Pancreas (tissue), 10 donors: ENCODE measurements around the gene TMEM255B. TPM values are rescaled to one million over a fixed set of nuclear protein-coding genes. Genes with fewer than 3 reads are reported as not detected.
"Not testable (repeated sequence)": the region's sequence is repeated elsewhere in the genome, so short reads cannot be mapped to it uniquely, and the experiment has no call there.

Experiments
- ATAC-seq, 4 donors: fragments of 200-7000 bp; cut with Tn5 transposase; one replicate each; pipeline versions ENCODE4 v1.8.0 to v1.9.1; 2020; ENCODE audit warnings: mild to moderate bottlenecking in 4 of 4, moderate library complexity in 4 of 4
- DNase-seq, 6 donors: peaks; one replicate each; pipeline ENCODE4 v3.0.0-alpha.2; 2020
- FAIRE-seq: peaks from 2 replicates; lab custom pipeline; 2012; peaks lifted over from hg19 to GRCh38; lab: Jason Lieb, UNC
- H3K27ac ChIP-seq, 4 donors: fragments of 200-600 bp; sonication (generic); 1 replicate in 3 of 4; 2 replicates in 1 of 4; pipeline versions ENCODE4 v1.5.0 to v1.8.0; 2020
- H3K27me3 ChIP-seq, 4 donors: fragments of 200-600 bp; one replicate each; pipeline ENCODE4 v1.8.0; 2021
- H3K36me3 ChIP-seq, 3 donors: fragments of 200-600 bp; sonication (generic) in 1 of 3; one replicate each; pipeline versions ENCODE4 v1.5.0 to v1.8.0; 2020 to 2021
- H3K4me1 ChIP-seq, 3 donors: fragments of 200-600 bp; one replicate each; pipeline ENCODE4 v1.8.0; 2021
- H3K4me3 ChIP-seq, 4 donors: fragments of 200-600 bp; sonication (generic) in 2 of 4; one replicate each; pipeline versions ENCODE4 v1.5.0 to v1.8.0; 2020 to 2021
- H3K9me3 ChIP-seq, 4 donors: fragments of 200-600 bp; one replicate each; pipeline ENCODE4 v1.8.0; 2021
- CTCF ChIP-seq, 4 donors: fragments of 200-600 bp; sonication (generic) in 3 of 4; IDR thresholded peaks; one replicate each; pipeline versions ENCODE4 v1.5.0 to v1.8.0; 2021; ENCODE audit warnings: antibody characterized with exemption in 4 of 4
- WGBS, 2 donors: extraction: QIAGEN DNeasy Blood & Tissue Kit; methylation state at CpG; one replicate each; pipeline ENCODE4 v1.1.7; 2013; 5-methylcytosine and 5-hydroxymethylcytosine counted together
- intact Hi-C, 3 donors: fragments of 100-400 bp; cut with DNase I; formaldehyde crosslinking; loops; one replicate each; pipeline versions ENCODE4 v1.11.1 to v1.14.2; 2022
- polyA plus RNA-seq, 2 donors: library from polyadenylated mRNA; stranded (reverse); fragments of 200-250 nt; gene quantifications; one replicate each; pipeline ENCODE4 v1.2.3, GENCODE V29; 2013
- total RNA-seq, 6 donors: library from RNA; stranded (reverse); fragmentation: NEBNext Ultra II Directional in 4 of 6; extraction: Animal tissue kit (Norgen Biotek cat#: 25700) in 4 of 6; gene quantifications; one replicate each; pipeline versions ENCODE4 v1.2.1 to v1.2.4, GENCODE V29; 2021 to 2023
- donor health status: healthy with polysubstance abuse.
- donor health status: DM: no; HTN: no; CAD: no; lungs with moderate emphysema.
- donor health status: DM: no; HTN: no; CAD: no.
- donor health status: control.
- donor health status: control.
- donor health status: Bipolar disorder and iron deficiency.
- donor health status: DM: yes; HTN: yes; CAD: no.
- donor health status: DM: no; HTN: no; CAD: no.
- donor health status: DM: no; HTN: no; CAD: no.
- donor health status: DM: yes; HTN: yes; CAD: no.

TMEM255B gene
- total and polyA plus RNA-seq, 8 donors = 1.8 to 17.9 (median 4.4) TPM

GRCh38 chr13:113724780-113725315 lies 34.2 kb upstream of the TMEM255B start:
- ATAC-seq (peak; percentile 88 to 98 (median 96)), DNase-seq (peak; percentile 76 to 92 (median 84)), FAIRE-seq (no peak)
- Histone ChIP-seq H3K27ac (peak overlapping the region in 3 of 4 donors; percentile 40 to 58 (median 48)), H3K27me3 (no peaks in the 10 kb centered on the region), H3K4me3 (peak overlapping the region; percentile 14 to 49 (median 30)), H3K9me3 (no peaks in the 10 kb centered on the region), H3K4me1 (no peaks in the 10 kb centered on the region), H3K36me3 (no peaks in the 10 kb centered on the region)
- peak; percentile 71 to 83 (median 80) for TF ChIP-seq CTCF (IDR thresholded peaks at IDR 0.05)
- intact Hi-C loops = no loop called here
- 2% methylated on average over 34 to 36 of the region's 36 CpGs for WGBS, 2 donors

- H3K36me3 ChIP-seq, H3K4me1 ChIP-seq, intact Hi-C loops, H3K27me3 ChIP-seq, FAIRE-seq, H3K9me3 ChIP-seq, ATAC-seq: not testable (repeated sequence)
- WGBS, 2 donors = 2% methylated on average over 51 of the region's 75 CpGs; no CpG with 5 or more reads in 1 of the 2 donors
- Histone ChIP-seq H3K4me3 (peak overlapping the region in 1 of 4 donors; percentile 49), H3K27ac (peak overlapping the region in 1 of 4 donors; percentile 40)
- peak in 5 of 6 donors; percentile 42 to 76 (median 60) for DNase-seq
Measured at GRCh38 chr13:113725329-113726105, 33.5 kb upstream of the TMEM255B start.

DNA sequence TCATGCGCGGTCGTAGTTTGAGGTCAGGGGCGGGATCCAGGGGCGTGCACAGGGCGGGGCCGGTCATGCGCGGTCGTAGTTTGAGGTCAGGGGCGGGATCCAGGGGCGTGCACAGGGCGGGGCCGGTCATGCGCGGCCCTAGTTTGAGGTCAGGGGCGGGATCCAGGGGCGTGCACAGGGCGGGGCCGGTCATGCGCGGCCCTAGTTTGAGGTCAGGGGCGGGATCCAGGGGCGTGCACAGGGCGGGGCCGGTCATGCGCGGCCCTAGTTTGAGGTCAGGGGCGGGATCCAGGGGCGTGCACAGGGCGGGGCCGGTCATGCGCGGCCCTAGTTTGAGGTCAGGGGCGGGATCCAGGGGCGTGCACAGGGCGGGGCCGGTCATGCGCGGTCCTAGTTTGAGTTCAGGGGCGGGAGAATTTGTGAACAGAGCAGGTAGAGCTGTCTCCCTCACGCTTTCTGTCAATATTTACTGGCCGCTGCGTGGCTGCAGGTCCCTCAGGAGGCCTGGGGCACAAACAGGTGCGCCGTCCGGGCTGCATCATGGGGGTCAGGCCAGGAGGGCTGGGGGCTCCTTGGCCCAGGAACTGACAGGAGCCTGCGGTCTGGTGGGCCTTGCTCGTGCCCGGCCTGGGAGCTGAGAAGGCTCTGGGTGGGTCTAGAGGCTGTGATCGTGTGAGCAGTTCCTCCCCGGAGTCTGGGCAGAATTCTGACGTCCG lies 32.8 kb upstream of the TMEM255B start:
- H3K9me3 ChIP-seq, H3K36me3 ChIP-seq, intact Hi-C loops, H3K4me1 ChIP-seq, H3K27me3 ChIP-seq, FAIRE-seq: not testable (repeated sequence)
- WGBS, 2 donors = 23 to 28% methylated on average over 21 to 37 of the region's 54 CpGs
- peak overlapping the region in 3 of 4 donors; percentile 10 to 26 (median 23) for H3K4me3 ChIP-seq
- peak overlapping the region; percentile 17 to 62 (median 48) for H3K27ac ChIP-seq
- DNase-seq (peak in 5 of 6 donors; percentile 41 to 83 (median 60)), ATAC-seq (peak; percentile 22 to 55 (median 41))

GRCh38 chr13:113726961-113727411 lies 32.0 kb upstream of the TMEM255B start:
- TF ChIP-seq CTCF (IDR thresholded peaks at IDR 0.05) = no peak
- ATAC-seq (peak in 2 of 4 donors; percentile 17 to 19), FAIRE-seq (no peak), DNase-seq (peak in 5 of 6 donors; percentile 26 to 86 (median 67))
- Histone ChIP-seq H3K27me3 (no peaks in the 10 kb centered on the region), H3K36me3 (no peaks in the 10 kb centered on the region), H3K4me3 (no peak overlapping the region), H3K27ac (peak overlapping the region in 1 of 4 donors; percentile 53), H3K4me1 (no peaks in the 10 kb centered on the region), H3K9me3 (no peaks in the 10 kb centered on the region)
- intact Hi-C loops = no loop called here
- WGBS, 2 donors = 75 to 89% methylated on average over 10 of the region's 10 CpGs

GRCh38 chr13:113728571-113729054 lies 30.4 kb upstream of the TMEM255B start:
- Histone ChIP-seq H3K27me3 (no peaks in the 10 kb centered on the region), H3K27ac (no peak overlapping the region), H3K4me3 (no peak overlapping the region), H3K4me1 (no peaks in the 10 kb centered on the region), H3K9me3 (no peaks in the 10 kb centered on the region), H3K36me3 (no peaks in the 10 kb centered on the region)
- intact Hi-C loops = no loop called here
- 87 to 88% methylated on average over 15 to 16 of the region's 16 CpGs for WGBS, 2 donors
- peak in 2 of 6 donors; percentile 44 to 74 for DNase-seq
- ATAC-seq = no peak
- no peak for TF ChIP-seq CTCF (IDR thresholded peaks at IDR 0.05)
- FAIRE-seq = no peak
